SH-SY5Y (cell line): ENCODE measurements around the gene INTS6.

Experiments used
- GATA2 ChIP-seq: IDR thresholded peaks from 2 replicates; pipeline ENCODE4 v1.6.1; 2011; ENCODE audit warnings: mild to moderate bottlenecking, low read depth, low read length
- GATA3 ChIP-seq: IDR thresholded peaks from 2 replicates; pipeline ENCODE4 v1.6.1; 2011; ENCODE audit warnings: low read depth, mild to moderate bottlenecking, low read length, moderate library complexity

- TF ChIP-seq GATA2 (no peak), GATA3 (no peak)
These were observed 30.4 kb downstream of the INTS6 start for GRCh38 chr13:51422484-51422883.
